Calu3 (cell line): ENCODE measurements around the gene IRF7. TPM values are rescaled to one million over a fixed set of nuclear protein-coding genes. Genes with fewer than 3 reads are reported as not detected.

Experiments
- BruUV-seq: library from RNA; stranded (reverse); fragments of 400-500 nt; replicated peaks from 2 replicates; lab custom pipeline; 2021; lab: Mats Ljungman, UMichigan
- CTCF ChIA-PET: fragments of 300-600 bp; sonication (Branson Sonifier 250); formaldehyde crosslinking; loops from one replicate; lab custom pipeline; 2022; ENCODE audit warnings: antibody characterized with exemption; lab: Charles Lee
- DNase-seq: peaks from one replicate; pipeline ENCODE4 v3.0.0; 2022
- H3K27ac Mint-ChIP-seq: one replicate; pipeline ENCODE4 v1.8.0; 2022; ENCODE audit warnings: mixed read lengths; ENCODE audit not compliant: unreplicated experiment
- H3K27me3 Mint-ChIP-seq: one replicate; pipeline ENCODE4 v1.8.0; 2022; ENCODE audit warnings: mixed read lengths; ENCODE audit not compliant: unreplicated experiment
- H3K36me3 Mint-ChIP-seq: one replicate; pipeline ENCODE4 v1.8.0; 2022; ENCODE audit warnings: mild to moderate bottlenecking, moderate library complexity, mixed read lengths; ENCODE audit not compliant: insufficient read depth, unreplicated experiment
- H3K4me1 Mint-ChIP-seq: one replicate; pipeline ENCODE4 v1.8.0; 2022; ENCODE audit warnings: mild to moderate bottlenecking, low read depth, mixed read lengths; ENCODE audit not compliant: unreplicated experiment
- H3K4me3 Mint-ChIP-seq: one replicate; pipeline ENCODE4 v1.8.0; 2022; ENCODE audit warnings: mild to moderate bottlenecking, low read depth, moderate library complexity, mixed read lengths; ENCODE audit not compliant: unreplicated experiment
- H3K9me3 Mint-ChIP-seq: one replicate; pipeline ENCODE4 v1.8.0; 2022; ENCODE audit warnings: low read depth, mixed read lengths; ENCODE audit not compliant: unreplicated experiment
- CTCF ChIP-seq: fragments of 200-600 bp; IDR thresholded peaks from one replicate; pipeline ENCODE4 v1.8.0; 2022; ENCODE audit warnings: antibody characterized with exemption; ENCODE audit not compliant: unreplicated experiment
- intact Hi-C: fragments of 100-400 bp; cut with micrococcal nuclease; formaldehyde crosslinking; loops from one replicate; pipeline ENCODE4 v1.10.0; 2022; ENCODE audit not compliant: unreplicated experiment
- microRNA-seq: library from miRNA; unstranded; fragments of <30 nt; microRNA quantifications from one replicate; pipeline ENCODE4 v1.2.0, GENCODE V29; 2022
- total RNA-seq: library from RNA; stranded (reverse); gene quantifications from 2 replicates; pipeline ENCODE4 v1.2.3, GENCODE V29; 2022

The IRF7 gene
- total RNA-seq, 1 experiment from 2014 or later: 48.7 TPM

DNA sequence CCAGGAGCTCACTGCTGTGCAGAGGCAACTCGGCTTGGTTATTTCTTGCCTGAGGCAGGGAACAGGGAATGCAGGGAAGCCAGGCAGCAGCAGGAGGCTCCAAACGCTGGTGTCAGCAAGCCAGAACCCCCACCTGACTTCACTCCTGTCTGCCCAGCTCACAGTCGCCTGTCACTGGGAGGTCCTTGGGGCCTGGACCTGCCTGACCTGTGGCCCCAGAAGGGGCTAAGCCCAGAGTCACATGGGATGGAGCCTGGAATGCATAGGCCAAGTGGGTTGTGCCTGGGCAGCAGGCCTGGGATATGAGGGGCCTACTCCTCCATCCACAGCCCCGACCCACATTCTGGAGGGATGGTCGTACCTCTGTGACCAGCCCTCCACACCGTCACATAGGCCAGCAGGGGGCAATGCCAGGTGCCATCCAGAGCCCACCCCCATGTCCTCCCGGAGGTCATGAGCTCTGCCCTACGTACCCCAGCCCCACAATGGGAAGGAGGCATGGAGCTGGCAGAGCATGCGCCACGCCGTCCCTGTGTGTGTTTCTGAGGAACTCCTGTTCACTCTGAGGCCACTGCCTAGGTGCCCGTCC is 49.7 kb downstream of the IRF7 start:
- H3K27ac Mint-ChIP-seq: no peak overlapping the region
- peaks cover 66% of the 10 kb centered on the region for H3K36me3 Mint-ChIP-seq
- DNase-seq: no peak
- no peaks in the 10 kb centered on the region for H3K9me3 Mint-ChIP-seq
- intact Hi-C loops: loop anchor here (10.0 kb wide), 1 partner anchor 139 kb away; the partner anchor contains the start of gene EPS8L2
- H3K27me3 Mint-ChIP-seq: no peaks in the 10 kb centered on the region
- no TSS peak for BruUV-seq
- H3K4me3 Mint-ChIP-seq: no peak overlapping the region
- CTCF ChIA-PET: interaction anchor here (0.6 kb wide), 1 partner anchor 135 kb away, joined by 4 read pairs; no protein-coding TSS in a partner anchor
- TF ChIP-seq CTCF: no peak
- no peaks in the 10 kb centered on the region for H3K4me1 Mint-ChIP-seq

GRCh38 chr11:563812-564578 is 51.8 kb downstream of the IRF7 start:
- no TSS peak for BruUV-seq
- Mint-ChIP-seq H3K27me3 (no peaks in the 10 kb centered on the region), H3K36me3 (peaks cover 79% of the 10 kb centered on the region), H3K4me3 (peak overlapping the region; percentile 41), H3K9me3 (no peaks in the 10 kb centered on the region), H3K27ac (peak overlapping the region; percentile 63), H3K4me1 (no peaks in the 10 kb centered on the region)
- DNase-seq: peak; percentile 54
- no peak for TF ChIP-seq CTCF
- CTCF ChIA-PET: no interaction called here
- intact Hi-C loops: loop anchor here (10.0 kb wide), 1 partner anchor 141 kb away; the partner anchor contains the start of gene EPS8L2

GRCh38 chr11:563066-563811 is 52.5 kb downstream of the IRF7 start:
- BruUV-seq: TSS peak; percentile 28
- Mint-ChIP-seq H3K36me3 (peaks cover 79% of the 10 kb centered on the region), H3K27me3 (no peaks in the 10 kb centered on the region), H3K4me3 (peak overlapping the region; percentile 41), H3K4me1 (no peaks in the 10 kb centered on the region), H3K27ac (peak overlapping the region; percentile 63), H3K9me3 (no peaks in the 10 kb centered on the region)
- no peak for DNase-seq
- CTCF ChIA-PET: no interaction called here
- intact Hi-C loops: loop anchor here (10.0 kb wide), 1 partner anchor 142 kb away; the partner anchor contains the start of gene EPS8L2
- no peak for TF ChIP-seq CTCF

Small RNAs within 50 kb of the gene (microRNA-seq; reads per million reads assigned to microRNA genes)
- 660 reads per million, percentile 81 among the genes with 10 or more reads in this experiment for gene MIR210

Other genes starting within 250 kb of the IRF7 start
- 1.9 and 4.6 TPM in 2 replicates for gene B4GALNT4, start 246.5 kb downstream of the IRF7 start, total RNA-seq
- 128 and 154 TPM in 2 replicates for gene PKP3, start 221.7 kb downstream of the IRF7 start, total RNA-seq
- gene SIGIRR, start 201.0 kb downstream of the IRF7 start, total RNA-seq: 76.3 and 83.6 TPM in 2 replicates
- 27.2 and 32.2 TPM in 2 replicates for gene ANO9, start 173.9 kb downstream of the IRF7 start, total RNA-seq
- 25.1 and 30.4 TPM in 2 replicates for gene PTDSS2, start 165.7 kb downstream of the IRF7 start, total RNA-seq
- 103 and 107 TPM in 2 replicates for gene RNH1, start 108.7 kb downstream of the IRF7 start, total RNA-seq
- 42.1 and 47.9 TPM in 2 replicates for gene HRAS, start 80.4 kb downstream of the IRF7 start, total RNA-seq
- gene LRRC56, start 78.4 kb downstream of the IRF7 start, total RNA-seq: 2.2 and 2.6 TPM in 2 replicates
- 7.2 and 7.8 TPM in 2 replicates for gene LMNTD2, start 55.2 kb downstream of the IRF7 start, total RNA-seq
- 93.3 and 100 TPM in 2 replicates for gene RASSF7, start 55.0 kb downstream of the IRF7 start, total RNA-seq
- 42.3 and 43.2 TPM in 2 replicates for gene PHRF1, start 39.5 kb downstream of the IRF7 start, total RNA-seq
- 5.0 and 7.6 TPM in 2 replicates for gene CDHR5, start 9.0 kb upstream of the IRF7 start, total RNA-seq
- gene SCT, start 11.2 kb upstream of the IRF7 start, total RNA-seq: not detected in 2 replicates
- 1.3 TPM in 2 replicates for gene DRD4, start 21.3 kb upstream of the IRF7 start, total RNA-seq
- 57.0 and 59.0 TPM in 2 replicates for gene DEAF1, start 79.3 kb upstream of the IRF7 start, total RNA-seq
- 21.2 and 29.9 TPM in 2 replicates for gene TMEM80, start 79.9 kb upstream of the IRF7 start, total RNA-seq
- gene EPS8L2, start 90.3 kb upstream of the IRF7 start, total RNA-seq: 212 and 213 TPM in 2 replicates
- 359 and 379 TPM in 2 replicates for gene TALDO1, start 131.5 kb upstream of the IRF7 start, total RNA-seq
- gene GATD1, start 161.5 kb upstream of the IRF7 start, total RNA-seq: 73.8 and 83.3 TPM in 2 replicates
- not detected in 2 replicates for gene CEND1, start 174.1 kb upstream of the IRF7 start, total RNA-seq
- gene SLC25A22, start 182.3 kb upstream of the IRF7 start, total RNA-seq: 44.5 and 53.6 TPM in 2 replicates
- 15.9 and 16.3 TPM in 2 replicates for gene PIDD1, start 189.3 kb upstream of the IRF7 start, total RNA-seq
- gene RPLP2, start 194.0 kb upstream of the IRF7 start, total RNA-seq: 1,351 and 1,381 TPM in 2 replicates
- 134 and 151 TPM in 2 replicates for gene PNPLA2, start 203.0 kb upstream of the IRF7 start, total RNA-seq
- gene CRACR2B, start 212.0 kb upstream of the IRF7 start, total RNA-seq: 33.4 and 35.3 TPM in 2 replicates
- 472 and 482 TPM in 2 replicates for gene CD151, start 217.0 kb upstream of the IRF7 start, total RNA-seq
- gene POLR2L, start 226.6 kb upstream of the IRF7 start, total RNA-seq: 107 and 115 TPM in 2 replicates
- 28.9 and 36.3 TPM in 2 replicates for gene TSPAN4, start 226.9 kb upstream of the IRF7 start, total RNA-seq